GM19043 (cell line): ENCODE measurements around the gene CCDC200.
"Not testable (repeated sequence)": the region's sequence is repeated elsewhere in the genome, so short reads cannot be mapped to it uniquely, and the experiment has no call there.

Experiments
- ATAC-seq: cut with Tn5 transposase; IDR thresholded peaks from one replicate; pipeline ENCODE4 v1.9.1; 2021; ENCODE audit warnings: low read depth; ENCODE audit not compliant: unreplicated experiment

Gene CCDC200

DNA sequence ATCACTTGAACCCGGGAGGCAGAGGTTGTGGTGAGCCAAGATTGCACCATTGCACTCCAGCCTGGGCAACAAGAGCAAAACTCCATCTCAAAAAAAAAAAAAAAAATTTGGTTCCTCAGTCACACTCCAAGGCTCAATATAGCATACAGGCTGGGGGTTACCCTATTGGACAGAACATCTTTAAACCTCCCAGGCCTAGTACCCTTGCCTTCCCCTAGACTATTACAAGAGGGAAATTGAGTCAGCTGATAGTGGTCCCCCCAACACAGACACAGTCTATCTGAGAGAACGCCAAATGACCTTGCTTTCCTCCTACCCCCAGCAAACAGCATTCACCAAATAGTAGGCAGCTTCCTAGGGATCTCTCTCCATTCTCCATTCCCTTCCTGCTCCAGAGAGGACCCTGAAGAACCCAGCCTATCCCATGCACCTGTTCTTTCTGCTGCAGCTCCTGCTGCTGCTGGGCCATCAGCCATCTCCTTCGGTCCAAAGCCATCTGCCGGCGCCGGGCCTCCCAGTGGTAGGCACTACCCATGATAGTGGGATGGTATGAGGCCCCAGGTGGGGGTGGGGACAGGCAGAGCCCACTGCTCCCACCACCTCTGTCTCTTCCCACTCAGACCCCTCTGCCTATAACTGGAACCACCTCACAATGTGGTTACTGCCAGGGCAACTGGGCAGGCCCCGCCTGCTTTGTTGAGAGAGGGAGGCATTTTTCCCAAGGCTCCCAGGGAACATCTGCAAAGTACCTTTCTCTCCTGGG, at the start of gene CCDC200:
Gene CCDC200 (minus strand): TSS at position 604 of the 763 bp plus-strand sequence. CDS start 69 bp downstream, at position 535.
- not testable (repeated sequence) for ATAC-seq

DNA sequence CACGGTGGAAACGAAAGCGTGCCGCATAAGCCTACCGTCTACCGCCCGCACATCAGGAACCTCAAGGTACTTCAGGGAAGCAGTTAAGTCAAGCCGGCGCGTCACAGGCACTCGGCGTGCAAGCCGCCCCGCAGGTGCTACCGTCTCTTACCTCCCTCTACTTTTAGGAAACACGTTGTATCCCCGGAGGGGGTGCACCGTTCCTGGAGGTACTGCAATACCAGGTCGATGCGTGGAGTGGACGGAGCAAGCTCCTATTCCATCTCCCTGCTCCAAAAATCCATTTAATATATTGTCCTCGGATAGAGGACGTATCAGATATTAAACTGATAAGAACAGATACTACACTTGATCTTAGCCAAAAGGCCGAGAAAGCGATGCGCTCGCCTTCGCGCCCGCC, 44.5 kb upstream of the CCDC200 start:
- not testable (repeated sequence) for ATAC-seq

DNA sequence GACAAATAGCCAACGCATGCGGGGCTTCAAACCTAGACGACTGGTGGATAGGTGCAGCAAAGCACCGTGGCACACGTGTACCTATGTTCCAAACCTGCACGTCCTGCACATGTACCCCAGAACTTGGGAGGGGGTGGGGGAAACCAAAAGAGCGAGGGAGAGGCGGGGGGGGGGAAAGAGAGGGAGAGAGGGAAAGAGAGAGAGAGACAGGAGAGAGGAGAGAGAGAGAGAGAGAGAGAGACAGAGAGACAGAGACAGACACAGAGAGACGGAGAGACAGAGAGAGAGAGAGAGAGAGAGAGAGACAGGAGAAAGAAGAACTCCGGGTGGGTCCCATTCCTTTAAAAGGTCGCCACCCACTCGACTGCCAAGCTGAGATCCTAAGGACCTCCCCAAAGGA, 44.1 kb upstream of the CCDC200 start:
- not testable (repeated sequence) for ATAC-seq

- ATAC-seq, result not testable (repeated sequence)
These were observed 42.4 kb upstream of the CCDC200 start for GRCh38 chr17:43270552-43271504.

DNA sequence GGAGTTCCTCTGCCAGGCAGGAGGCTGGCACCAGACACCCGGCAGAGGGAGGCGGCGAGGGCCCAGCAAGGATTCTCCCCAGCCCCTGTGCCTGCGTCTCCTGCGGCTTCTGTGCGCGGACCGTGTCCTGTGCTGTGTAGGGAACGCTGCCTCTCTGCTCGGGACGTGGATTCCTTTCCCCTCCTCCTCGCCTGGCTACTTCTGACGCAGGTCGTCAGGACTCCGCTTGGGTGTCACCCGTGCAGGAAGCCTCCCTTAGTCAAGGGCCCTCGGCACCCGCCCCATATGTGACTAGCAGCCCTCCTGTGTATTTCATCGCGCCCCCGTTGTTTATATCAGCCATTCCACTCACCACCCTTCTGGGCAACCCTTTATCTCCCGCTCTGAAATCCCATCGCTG, 18.0 kb upstream of the CCDC200 start:
- not testable (repeated sequence) for ATAC-seq

DNA sequence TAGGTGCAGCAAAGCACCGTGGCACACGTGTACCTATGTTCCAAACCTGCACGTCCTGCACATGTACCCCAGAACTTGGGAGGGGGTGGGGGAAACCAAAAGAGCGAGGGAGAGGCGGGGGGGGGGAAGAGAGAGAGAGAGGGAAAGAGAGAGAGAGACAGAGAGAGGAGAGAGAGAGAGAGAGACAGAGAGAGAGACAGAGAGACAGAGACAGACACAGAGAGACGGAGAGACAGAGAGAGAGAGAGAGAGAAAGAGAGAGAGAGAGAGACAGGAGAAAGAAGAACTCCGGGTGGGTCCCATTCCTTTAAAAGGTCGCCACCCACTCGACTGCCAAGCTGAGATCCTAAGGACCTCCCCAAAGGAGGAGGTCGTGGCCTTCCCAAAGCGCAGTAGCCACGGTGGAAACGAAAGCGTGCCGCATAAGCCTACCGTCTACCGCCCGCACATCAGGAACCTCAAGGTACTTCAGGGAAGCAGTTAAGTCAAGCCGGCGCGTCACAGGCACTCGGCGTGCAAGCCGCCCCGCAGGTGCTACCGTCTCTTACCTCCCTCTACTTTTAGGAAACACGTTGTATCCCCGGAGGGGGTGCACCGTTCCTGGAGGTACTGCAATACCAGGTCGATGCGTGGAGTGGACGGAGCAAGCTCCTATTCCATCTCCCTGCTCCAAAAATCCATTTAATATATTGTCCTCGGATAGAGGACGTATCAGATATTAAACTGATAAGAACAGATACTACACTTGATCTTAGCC, 12.4 kb upstream of the CCDC200 start:
- ATAC-seq, result not testable (repeated sequence)

- ATAC-seq, result not testable (repeated sequence)
These were observed 11.2 kb upstream of the CCDC200 start for GRCh38 chr17:43239597-43239996.

DNA sequence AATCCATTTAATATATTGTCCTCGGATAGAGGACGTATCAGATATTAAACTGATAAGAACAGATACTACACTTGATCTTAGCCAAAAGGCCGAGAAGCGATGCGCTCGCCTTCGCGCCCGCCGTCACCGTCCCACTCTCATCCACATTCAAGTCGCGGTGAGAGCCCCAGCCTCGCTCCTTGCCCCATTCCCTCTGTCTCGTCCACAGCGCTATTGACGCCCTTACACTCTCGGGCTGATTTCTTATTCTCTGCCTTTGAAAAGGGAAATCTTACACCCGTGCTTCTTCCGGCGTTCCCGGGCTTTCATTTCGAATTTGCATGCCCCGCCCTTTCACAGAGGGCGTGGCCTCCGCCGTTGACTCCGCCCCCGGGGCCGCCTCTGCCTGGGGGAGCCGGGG, 5.5 kb upstream of the CCDC200 start, which contains the start of gene RNU2-1:
Gene RNU2-1 (minus strand): TSS at position 101 of the 400 bp plus-strand sequence.
- ATAC-seq, result not testable (repeated sequence)

- ATAC-seq, result not testable (repeated sequence)
These were observed 4.8 kb upstream of the CCDC200 start for GRCh38 chr17:43233263-43233662.

- ATAC-seq, result not testable (repeated sequence)
These were observed 3.7 kb upstream of the CCDC200 start for GRCh38 chr17:43232021-43232699.

DNA sequence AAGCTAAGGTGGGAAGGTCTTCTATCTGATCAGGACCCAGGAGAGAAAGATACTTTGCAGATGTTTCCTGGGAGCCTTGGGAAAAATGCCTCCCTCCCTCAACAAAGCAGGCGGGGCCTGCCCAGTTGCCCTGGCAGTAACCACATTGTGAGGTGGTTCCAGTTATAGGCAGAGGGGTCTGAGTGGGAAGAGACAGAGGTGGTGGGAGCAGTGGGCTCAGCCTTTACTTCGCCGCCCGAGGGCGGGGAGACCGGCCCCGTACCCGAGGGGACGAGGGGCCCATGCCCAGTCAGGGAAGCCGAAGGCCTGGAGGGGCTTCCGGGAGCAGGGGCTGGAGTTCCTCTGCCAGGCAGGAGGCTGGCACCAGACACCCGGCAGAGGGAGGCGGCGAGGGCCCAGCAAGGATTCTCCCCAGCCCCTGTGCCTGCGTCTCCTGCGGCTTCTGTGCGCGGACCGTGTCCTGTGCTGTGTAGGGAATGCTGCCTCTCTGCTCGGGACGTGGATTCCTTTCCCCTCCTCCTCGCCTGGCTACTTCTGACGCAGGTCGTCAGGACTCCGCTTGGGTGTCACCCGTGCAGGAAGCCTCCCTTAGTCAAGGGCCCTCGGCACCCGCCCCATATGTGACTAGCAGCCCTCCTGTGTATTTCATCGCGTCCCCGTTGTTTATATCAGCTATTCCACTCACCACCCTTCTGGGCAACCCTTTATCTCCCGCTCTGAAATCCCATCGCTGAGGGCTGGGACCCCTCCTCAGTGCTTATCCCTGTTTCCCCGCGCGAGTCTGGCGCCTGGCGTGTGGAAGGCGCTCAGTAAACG, 3.0 kb upstream of the CCDC200 start:
- not testable (repeated sequence) for ATAC-seq

- no peak for ATAC-seq
These were observed 2.0 kb downstream of the CCDC200 start for GRCh38 chr17:43226393-43226792.

GRCh38 chr17:43224146-43224705, 4.2 kb downstream of the CCDC200 start:
- no peak for ATAC-seq

DNA sequence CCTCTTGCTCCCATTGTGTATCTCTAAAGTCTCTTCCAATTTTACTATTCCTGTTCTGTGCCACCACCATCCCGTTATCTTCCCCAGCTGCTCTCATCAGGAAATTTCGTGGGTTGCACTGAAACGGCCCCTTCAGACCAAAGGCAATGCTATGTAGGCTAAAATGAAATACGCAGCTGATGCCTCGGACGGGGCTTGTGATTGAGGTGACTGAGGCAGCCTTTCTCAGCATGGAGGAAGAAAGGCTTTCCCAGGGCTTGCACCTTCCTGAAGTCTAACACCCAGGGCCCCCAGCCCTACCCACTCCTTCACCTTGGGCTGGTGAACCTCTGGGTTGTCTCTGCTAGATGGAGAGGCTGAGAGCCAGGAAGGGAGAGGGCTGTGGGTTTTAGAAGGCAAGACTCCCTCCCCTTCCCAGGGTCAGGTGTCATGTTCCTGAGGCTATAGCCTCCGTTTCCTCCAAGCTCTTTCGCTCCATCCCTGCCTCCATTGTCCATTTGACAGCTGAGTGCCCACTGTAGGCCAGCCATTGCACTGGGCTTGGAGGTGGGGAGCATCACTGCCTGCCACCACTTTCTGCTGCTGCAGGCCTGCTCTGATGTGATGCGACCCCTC, 7.8 kb downstream of the CCDC200 start:
- no peak for ATAC-seq

- ATAC-seq, result no peak
These were observed 8.6 kb downstream of the CCDC200 start for GRCh38 chr17:43219746-43220380.

DNA sequence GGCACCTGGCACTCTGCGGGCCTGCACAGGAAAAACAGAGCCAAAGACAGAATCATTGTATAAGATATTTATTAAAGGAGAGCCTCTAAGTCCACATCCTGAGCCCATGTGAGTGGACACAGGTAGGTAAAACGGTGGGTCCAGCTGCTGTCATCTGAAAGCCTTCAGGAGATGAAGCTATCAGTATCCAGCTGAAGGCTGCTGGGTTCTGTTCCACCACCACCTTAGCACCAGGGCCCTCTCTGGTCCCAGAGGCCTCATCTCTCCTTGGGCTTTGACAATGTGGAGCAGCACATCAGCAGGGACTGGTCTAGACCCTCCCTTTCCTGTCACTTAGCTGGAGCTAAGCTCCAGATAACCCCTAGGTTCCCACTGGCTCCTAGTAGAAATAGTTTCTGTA, 9.4 kb downstream of the CCDC200 start:
- ATAC-seq, result no peak

DNA sequence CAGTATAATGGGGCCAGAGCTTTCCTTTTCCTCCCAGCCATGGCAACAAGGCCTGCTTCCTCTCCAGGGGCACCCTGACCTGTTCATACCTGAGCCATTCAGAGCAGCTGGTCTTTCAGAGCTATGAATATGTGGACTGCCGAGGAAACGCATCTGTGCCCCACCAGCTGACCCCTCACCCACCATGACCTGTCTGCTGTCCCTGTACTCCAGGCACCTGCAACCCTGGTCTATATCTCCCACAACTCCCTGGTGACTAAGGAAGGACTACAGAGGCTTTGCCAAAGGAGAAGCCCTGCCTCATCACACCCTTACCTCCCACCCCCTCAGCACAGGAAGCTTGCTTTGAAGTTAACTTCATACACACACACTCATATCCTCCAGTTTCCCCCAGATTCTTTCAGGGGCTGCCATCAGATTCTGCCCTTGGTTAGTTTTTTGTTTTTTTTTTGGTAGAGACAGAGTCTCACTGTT, 10.8 kb downstream of the CCDC200 start:
- no peak for ATAC-seq
